GM12878 (cell line): ENCODE results near the gene PPAN. TPM values are rescaled to one million over a fixed set of nuclear protein-coding genes. Genes with fewer than 3 reads are reported as not detected.

Source experiments
- CEBPZ ChIP-seq: fragments of 150-350 bp; IDR thresholded peaks from 2 replicates; pipeline ENCODE4 v1.6.1; 2016; ENCODE audit warnings: low read depth, low read length
- CHD4 ChIP-seq: fragments of 200-600 bp; sonication (generic); IDR thresholded peaks from 2 replicates; pipeline ENCODE4 v1.6.1; 2016; ENCODE audit warnings: mild to moderate bottlenecking
- CREB1 ChIP-seq: IDR thresholded peaks from 2 replicates; pipeline ENCODE4 v1.6.1; 2012; ENCODE audit warnings: low read depth, mild to moderate bottlenecking, inconsistent platforms
- E2F4 ChIP-seq: IDR thresholded peaks from 2 replicates; pipeline ENCODE4 v1.6.1; 2012; ENCODE audit warnings: low read depth, low read length, improper control_type of control experiment
- ELK1 ChIP-seq: IDR thresholded peaks from 2 replicates; pipeline ENCODE4 v1.6.1; 2012; ENCODE audit warnings: low read depth, low read length, improper control_type of control experiment
- ETV6 ChIP-seq, 2 experiments: fragments of 450-650 bp in 1 of 2; IDR thresholded peaks in 1 of 2; conservative IDR thresholded peaks in 1 of 2; 2 replicates each; pipeline ENCODE4 v1.6.1; 2014; ENCODE audit warnings: antibody characterized with exemption in 1 of 2, borderline replicate concordance in 1 of 2, low read depth in 1 of 2, mild to moderate bottlenecking in 1 of 2, moderate library complexity in 1 of 2
- EZH2 ChIP-seq: IDR thresholded peaks from 2 replicates; pipeline ENCODE4 v1.6.1; 2012; ENCODE audit warnings: low read depth, mild to moderate bottlenecking, control low read depth, inconsistent platforms, low read length, borderline replicate concordance; ENCODE audit not compliant: control insufficient read depth
- HDAC2 ChIP-seq: fragments of 200-600 bp; sonication (generic); IDR thresholded peaks from 2 replicates; pipeline ENCODE4 v1.6.1; 2017
- HDAC6 ChIP-seq: fragments of 200-600 bp; sonication (generic); IDR thresholded peaks from one replicate; pipeline ENCODE4 v1.8.0; 2017; ENCODE audit warnings: antibody characterized with exemption; ENCODE audit not compliant: unreplicated experiment
- JUNB ChIP-seq: IDR thresholded peaks from 2 replicates; pipeline ENCODE4 v1.6.1; 2016; ENCODE audit warnings: antibody characterized with exemption, mild to moderate bottlenecking
- NFYB ChIP-seq: IDR thresholded peaks from 2 replicates; pipeline ENCODE4 v1.6.1; 2011; ENCODE audit warnings: low read depth, mild to moderate bottlenecking, low read length, improper control_type of control experiment, moderate library complexity; ENCODE audit not compliant: insufficient read depth
- NR2C1 ChIP-seq: fragments of 450-650 bp; IDR thresholded peaks from 2 replicates; pipeline ENCODE4 v1.6.1; 2017; ENCODE audit warnings: antibody characterized with exemption, mild to moderate bottlenecking, moderate library complexity
- NR2C2 ChIP-seq: IDR thresholded peaks from 2 replicates; pipeline ENCODE4 v1.6.1; 2011; ENCODE audit warnings: borderline replicate concordance, low read depth; ENCODE audit not compliant: control insufficient read depth, insufficient read length
- RBBP5 ChIP-seq: fragments of 200-600 bp; sonication (generic); conservative IDR thresholded peaks from 2 replicates; pipeline ENCODE4 v1.6.1; 2016
- RELA ChIP-seq: fragments of 450-650 bp; IDR thresholded peaks from 2 replicates; pipeline ENCODE4 v1.8.0; 2014; ENCODE audit warnings: borderline replicate concordance; ENCODE audit not compliant: partially characterized antibody
- SREBF1 ChIP-seq: IDR thresholded peaks from 2 replicates; pipeline ENCODE4 v1.6.1; 2012; ENCODE audit warnings: mild to moderate bottlenecking, low read length
- SREBF2 ChIP-seq: IDR thresholded peaks from 2 replicates; pipeline ENCODE4 v1.6.1; 2012; ENCODE audit warnings: mild to moderate bottlenecking, low read length
- STAT1 ChIP-seq: fragments of 450-650 bp; conservative IDR thresholded peaks from 2 replicates; pipeline ENCODE4 v1.6.1; 2014; ENCODE audit warnings: antibody characterized with exemption, mild to moderate bottlenecking
- TCF7 ChIP-seq: IDR thresholded peaks from 2 replicates; pipeline ENCODE4 v1.6.1; 2014; ENCODE audit warnings: antibody characterized with exemption, borderline replicate concordance
- ZNF592 ChIP-seq: fragments of 450-650 bp; IDR thresholded peaks from 2 replicates; pipeline ENCODE4 v1.6.1; 2017; ENCODE audit warnings: mild to moderate bottlenecking, moderate library complexity
- ZSCAN29 ChIP-seq: fragments of 450-650 bp; IDR thresholded peaks from 2 replicates; pipeline ENCODE4 v1.6.1; 2017; ENCODE audit warnings: mild to moderate bottlenecking, moderate library complexity
- polyA plus RNA-seq, 11 experiments: library from polyadenylated mRNA; depleted of rRNA in 4 of 11; unstranded in 6 of 11; stranded (reverse) in 5 of 11; fragments of >200 nt; fragmentation: Nextera tagmentation in 4 of 11; fragmentation: Illumina TruSeq in 1 of 11; extraction: Ambion mirVana in 4 of 11; extraction: Trizol in 1 of 11; gene quantifications; 1 replicate in 1 of 11; 2 replicates in 10 of 11; pipeline versions ENCODE4 v1.2.1 to v1.2.3, GENCODE V29; 2011 to 2016; ENCODE audit warnings: inconsistent platforms in 2 of 11, missing spikeins in 2 of 11, low read depth in 1 of 11
- total RNA-seq, 4 experiments: library from RNA; depleted of rRNA in 3 of 4; stranded (reverse); fragments of >200 nt in 3 of 4; fragmentation: Illumina TruSeq in 1 of 4; extraction: Trizol in 1 of 4; gene quantifications; 2 replicates each; pipeline versions ENCODE4 v1.2.1 to v1.2.3, GENCODE V29; 2013 to 2021

PPAN gene
- total and polyA plus RNA-seq, 10 of the 15 experiments (the other 5 are each of a cell fraction or from before 2014, with no cell fraction given): 2.1 to 171 (median 108) TPM

- no peak for TF ChIP-seq CREB1
- no peak for TF ChIP-seq ETV6 (conservative IDR thresholded peaks at IDR 0.05 in 1 of 2, IDR thresholded peaks at IDR 0.05 in 1 of 2; ENCODE audit: borderline replicate concordance in 1 of 2, low read depth in 1 of 2)
- TF ChIP-seq HDAC2: no peak
- no peak for TF ChIP-seq JUNB
- TF ChIP-seq CEBPZ: no peak
- TF ChIP-seq E2F4: no peak
- no peak for TF ChIP-seq ELK1
- no peak for TF ChIP-seq SREBF2
- no peak for TF ChIP-seq SREBF1
- no peak for TF ChIP-seq RBBP5
- no peak; the same call in 1 of the 2 replicates for TF ChIP-seq ZSCAN29
- no peak for TF ChIP-seq ZNF592
- no peak; the same call in 1 of the 2 replicates for TF ChIP-seq STAT1
- TF ChIP-seq RELA: no peak
- no peak for TF ChIP-seq TCF7
- TF ChIP-seq CHD4: no peak
- TF ChIP-seq EZH2: no peak
- TF ChIP-seq NFYB: no peak
- TF ChIP-seq NR2C1: no peak
- no peak for TF ChIP-seq HDAC6
- TF ChIP-seq NR2C2: no peak
Measured at GRCh38 chr19:10085641-10086590, 20.2 kb upstream of the PPAN start, which contains the start of gene SHFL (continued).
